ENCODE measurements around the gene C16orf90.

C16orf90 gene

GRCh38 chr16:3469736-3470135, 25.6 kb downstream of the C16orf90 start:
- H3K27ac ChIP-seq = no peak overlapping the region
- no peak for TF ChIP-seq CTCF (conservative IDR thresholded peaks at IDR 0.05)

- no peak overlapping the region for H3K27ac ChIP-seq
- TF ChIP-seq CTCF (conservative IDR thresholded peaks at IDR 0.05) = no peak
These were observed 26.8 kb downstream of the C16orf90 start for GRCh38 chr16:3468501-3468900.

- H3K27ac ChIP-seq = no peak overlapping the region
- no peak for TF ChIP-seq CTCF (conservative IDR thresholded peaks at IDR 0.05)
These were observed 27.4 kb downstream of the C16orf90 start for GRCh38 chr16:3467921-3468320.

GRCh38 chr16:3467182-3467581, 28.1 kb downstream of the C16orf90 start:
- no peak for TF ChIP-seq CTCF (conservative IDR thresholded peaks at IDR 0.05)
- H3K27ac ChIP-seq = no peak overlapping the region

GRCh38 chr16:3465911-3466584, 29.2 kb downstream of the C16orf90 start:
- TF ChIP-seq CTCF (conservative IDR thresholded peaks at IDR 0.05) = no peak
- no peak overlapping the region for H3K27ac ChIP-seq

- no peak overlapping the region for H3K27ac ChIP-seq
- TF ChIP-seq CTCF (conservative IDR thresholded peaks at IDR 0.05) = no peak
These were observed 30.0 kb downstream of the C16orf90 start for GRCh38 chr16:3465301-3465700.

GRCh38 chr16:3461151-3461550, 34.1 kb downstream of the C16orf90 start:
- peak overlapping the region; percentile 98 for H3K27ac ChIP-seq
- no peak for TF ChIP-seq CTCF (conservative IDR thresholded peaks at IDR 0.05)

Measured in VCaP (cell line).